SHP77 treated with DMSO at 0.1 percent for 48 hours (cell line): Measurements from ENCODE around the gene PATZ1.

Source experiments
- DNase-seq: peaks from one replicate; lab custom pipeline; 2025; lab: John Stamatoyannopoulos, UW

The PATZ1 gene

GRCh38 chr22:31313366-31314147 lies 32.6 kb downstream of the PATZ1 start:
- DNase-seq, result peak; percentile 47

- no peak for DNase-seq
Measured at GRCh38 chr22:31308181-31308580, 38.0 kb downstream of the PATZ1 start.

- DNase-seq, result no peak
Measured at GRCh38 chr22:31305194-31305593, 41.0 kb downstream of the PATZ1 start.

- no peak for DNase-seq
Measured at GRCh38 chr22:31302537-31302936, 43.6 kb downstream of the PATZ1 start.

- no peak for DNase-seq
Measured at GRCh38 chr22:31302006-31302405, 44.1 kb downstream of the PATZ1 start.

- no peak for DNase-seq
Measured at GRCh38 chr22:31300896-31301295, 45.2 kb downstream of the PATZ1 start.

- DNase-seq, result no peak
Measured at GRCh38 chr22:31295831-31296657, 50.1 kb downstream of the PATZ1 start.

GRCh38 chr22:31295360-31295759 lies 50.8 kb downstream of the PATZ1 start:
- no peak for DNase-seq

GRCh38 chr22:31292236-31292989 lies 53.7 kb downstream of the PATZ1 start, which contains the start of gene PIK3IP1:
Gene PIK3IP1, minus strand, starts transcription at chr22:31292488. Its CDS starts 144 bp downstream, at chr22:31292344.
- DNase-seq, result peak; percentile 81

- no peak for DNase-seq
Measured at GRCh38 chr22:31291481-31292235, 54.5 kb downstream of the PATZ1 start.

- peak; percentile 80 for DNase-seq
Measured at GRCh38 chr22:31290494-31291471, 55.4 kb downstream of the PATZ1 start.

- peak; percentile 59 for DNase-seq
Measured at GRCh38 chr22:31289344-31289743, 56.8 kb downstream of the PATZ1 start.

GRCh38 chr22:31288496-31289240 lies 57.5 kb downstream of the PATZ1 start:
- no peak for DNase-seq

GRCh38 chr22:31287818-31288495 lies 58.2 kb downstream of the PATZ1 start:
- no peak for DNase-seq

- no peak for DNase-seq
Measured at GRCh38 chr22:31286360-31287255, 59.5 kb downstream of the PATZ1 start.

- no peak for DNase-seq
Measured at GRCh38 chr22:31284281-31285155, 61.6 kb downstream of the PATZ1 start.
